Stimulated activated CD4-positive, alpha-beta T cell treated with anti-CD3 and anti-CD28 coated beads, TNF-alpha, amount 100 ng/mL, for 48 hours (primary cell): ENCODE measurements around the gene PHF11.

Source experiments
- DNase-seq, 3 donors: peaks; one replicate each; pipeline ENCODE4 v3.0.0-alpha.2; 2020; ENCODE audit warnings: low read depth in 3 of 3

The PHF11 gene

GRCh38 chr13:49498206-49498605 is 2.5 kb downstream of the PHF11 start:
- DNase-seq: no peak

- no peak for DNase-seq
These were observed 4.3 kb downstream of the PHF11 start for GRCh38 chr13:49499889-49500660.

- no peak for DNase-seq
These were observed 7.2 kb downstream of the PHF11 start for GRCh38 chr13:49502954-49503353.

- DNase-seq: no peak
These were observed 8.2 kb downstream of the PHF11 start for GRCh38 chr13:49503951-49504350.

- no peak for DNase-seq
These were observed 16.8 kb downstream of the PHF11 start for GRCh38 chr13:49512578-49512977.

GRCh38 chr13:49516467-49516866 is 20.7 kb downstream of the PHF11 start:
- no peak for DNase-seq

- no peak for DNase-seq
These were observed 21.7 kb downstream of the PHF11 start for GRCh38 chr13:49517461-49517860.

GRCh38 chr13:49521224-49521623 is 25.5 kb downstream of the PHF11 start:
- DNase-seq: no peak

GRCh38 chr13:49524740-49525501 is 29.2 kb downstream of the PHF11 start:
- no peak for DNase-seq

GRCh38 chr13:49527123-49527522 is 31.4 kb downstream of the PHF11 start:
- DNase-seq: no peak

- no peak for DNase-seq
These were observed 32.4 kb downstream of the PHF11 start for GRCh38 chr13:49528161-49528560.

- no peak for DNase-seq
These were observed 34.7 kb downstream of the PHF11 start for GRCh38 chr13:49530457-49530856.

GRCh38 chr13:49532593-49532992 is 36.8 kb downstream of the PHF11 start:
- no peak for DNase-seq

- no peak for DNase-seq
These were observed 37.3 kb downstream of the PHF11 start for GRCh38 chr13:49533011-49533410.

GRCh38 chr13:49533591-49534269 is 38.0 kb downstream of the PHF11 start:
- no peak for DNase-seq

- no peak for DNase-seq
These were observed 40.6 kb downstream of the PHF11 start for GRCh38 chr13:49536144-49536873.

GRCh38 chr13:49538404-49538803 is 42.7 kb downstream of the PHF11 start:
- DNase-seq: no peak

GRCh38 chr13:49539313-49539712 is 43.6 kb downstream of the PHF11 start:
- no peak for DNase-seq

- no peak for DNase-seq
These were observed 44.0 kb downstream of the PHF11 start for GRCh38 chr13:49539746-49540145.

- DNase-seq: no peak
These were observed 44.8 kb downstream of the PHF11 start for GRCh38 chr13:49540552-49540951.

GRCh38 chr13:49543656-49544055 is 47.9 kb downstream of the PHF11 start:
- no peak for DNase-seq

- no peak for DNase-seq
These were observed 49.9 kb downstream of the PHF11 start for GRCh38 chr13:49545661-49546060.
